Thoracic aorta (tissue), 2 donors: ENCODE data around the gene TBC1D8. TPM values are rescaled to one million over a fixed set of nuclear protein-coding genes. Genes with fewer than 3 reads are reported as not detected.
A peak's percentile ranks its signal among the peaks of the same experiment; 100 is the strongest.

Experiments used
- ATAC-seq: fragments of 150-250 bp; one replicate; pipeline ENCODE4 v1.8.0; 2017; ENCODE audit warnings: low read depth; ENCODE audit not compliant: insufficient number of reproducible peaks, low FRiP score
- DNase-seq: peaks from one replicate; pipeline ENCODE4 v3.0.0-alpha.2; 2020; ENCODE audit warnings: low spot score
- H3K27ac ChIP-seq, 2 donors: fragments of 200-600 bp; sonication (generic); 1 replicate in 1 of 2; 2 replicates in 1 of 2; pipeline ENCODE4 v1.5.1; 2016; ENCODE audit warnings: mild to moderate bottlenecking in 2 of 2, moderate library complexity in 2 of 2
- H3K27me3 ChIP-seq: fragments of 200-600 bp; sonication (generic); replicated peaks from 2 replicates; pipeline ENCODE4 v1.6.0; 2016; ENCODE audit warnings: mild to moderate bottlenecking; ENCODE audit not compliant: insufficient read depth
- H3K36me3 ChIP-seq: fragments of 200-600 bp; sonication (generic); one replicate; pipeline ENCODE4 v1.5.1; 2016
- H3K4me1 ChIP-seq, 2 donors: fragments of 200-600 bp; sonication (generic); 1 replicate in 1 of 2; 2 replicates in 1 of 2; pipeline versions ENCODE4 v1.5.1 to v1.6.0; 2016; ENCODE audit warnings: low read depth in 2 of 2, mild to moderate bottlenecking in 1 of 2; ENCODE audit not compliant: control insufficient read depth in 1 of 2
- H3K4me3 ChIP-seq: fragments of 200-600 bp; sonication (generic); 2 replicates; pipeline ENCODE4 v1.5.1; 2016; ENCODE audit warnings: mild to moderate bottlenecking
- H3K9me3 ChIP-seq: fragments of 200-600 bp; sonication (generic); 2 replicates; pipeline ENCODE4 v1.5.1; 2016
- total RNA-seq, 2 donors: library from RNA; depleted of rRNA; stranded (reverse); fragments of >200 nt; gene quantifications; one replicate each; pipeline versions ENCODE4 v1.1.0 to v1.2.3, GENCODE V29; 2016
- TF ChIP-seq, protein P1 (sequence below): fragments of 200-600 bp; sonication (generic); IDR thresholded peaks from one replicate; pipeline ENCODE4 v1.5.1; 2019; ENCODE audit warnings: antibody characterized with exemption

The TBC1D8 gene
- total RNA-seq, 2 donors from 2014 or later = 47.4 to 62.0 TPM

DNA sequence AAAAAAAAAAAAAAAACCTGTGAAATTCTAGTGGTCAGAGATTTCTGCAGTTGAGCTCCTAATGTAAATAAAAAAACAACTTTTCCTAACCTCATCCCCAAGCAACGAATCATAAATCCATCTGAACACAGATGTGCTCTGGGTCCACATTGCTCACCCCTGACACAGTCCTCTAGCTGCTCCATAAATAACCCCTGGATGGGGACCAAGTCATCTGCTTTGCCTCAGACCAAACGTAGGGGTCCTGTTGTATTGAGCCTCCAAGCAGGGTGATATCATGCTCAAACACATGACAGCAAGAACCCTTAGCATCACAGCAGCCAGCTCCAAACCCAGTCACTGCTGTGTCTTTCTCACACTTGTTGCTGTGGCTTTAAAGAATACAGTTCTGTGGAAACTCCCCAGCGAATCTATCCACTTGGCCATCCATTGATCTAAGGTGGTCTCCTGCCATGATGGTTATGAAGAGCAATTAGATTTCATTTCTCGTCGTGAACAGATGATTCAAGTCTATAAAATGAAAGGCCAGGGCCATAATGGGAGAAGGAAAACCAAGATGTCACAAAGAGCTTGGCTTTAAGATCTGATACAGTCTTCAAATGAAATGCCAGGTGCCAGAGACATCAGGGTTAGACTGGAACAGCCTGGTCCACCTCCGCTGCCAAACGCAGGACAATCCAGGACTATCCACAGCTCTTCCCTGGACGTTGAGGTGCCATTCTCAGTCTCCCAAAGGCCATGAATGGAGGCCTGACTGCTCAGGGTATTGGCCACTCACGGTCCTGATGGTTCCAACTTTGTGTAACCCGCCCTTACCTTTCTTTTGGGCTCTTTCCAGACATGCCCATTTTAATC lies 39.0 kb downstream of the TBC1D8 start:
- Histone ChIP-seq H3K36me3 (no peaks in the 10 kb centered on the region), H3K27me3 (no peaks in the 10 kb centered on the region), H3K27ac (no peak overlapping the region), H3K4me1 (peaks cover 18 to 55% of the 10 kb centered on the region in 2 donors), H3K4me3 (no peak overlapping the region), H3K9me3 (no peaks in the 10 kb centered on the region)
- TF ChIP-seq, protein P1, sequence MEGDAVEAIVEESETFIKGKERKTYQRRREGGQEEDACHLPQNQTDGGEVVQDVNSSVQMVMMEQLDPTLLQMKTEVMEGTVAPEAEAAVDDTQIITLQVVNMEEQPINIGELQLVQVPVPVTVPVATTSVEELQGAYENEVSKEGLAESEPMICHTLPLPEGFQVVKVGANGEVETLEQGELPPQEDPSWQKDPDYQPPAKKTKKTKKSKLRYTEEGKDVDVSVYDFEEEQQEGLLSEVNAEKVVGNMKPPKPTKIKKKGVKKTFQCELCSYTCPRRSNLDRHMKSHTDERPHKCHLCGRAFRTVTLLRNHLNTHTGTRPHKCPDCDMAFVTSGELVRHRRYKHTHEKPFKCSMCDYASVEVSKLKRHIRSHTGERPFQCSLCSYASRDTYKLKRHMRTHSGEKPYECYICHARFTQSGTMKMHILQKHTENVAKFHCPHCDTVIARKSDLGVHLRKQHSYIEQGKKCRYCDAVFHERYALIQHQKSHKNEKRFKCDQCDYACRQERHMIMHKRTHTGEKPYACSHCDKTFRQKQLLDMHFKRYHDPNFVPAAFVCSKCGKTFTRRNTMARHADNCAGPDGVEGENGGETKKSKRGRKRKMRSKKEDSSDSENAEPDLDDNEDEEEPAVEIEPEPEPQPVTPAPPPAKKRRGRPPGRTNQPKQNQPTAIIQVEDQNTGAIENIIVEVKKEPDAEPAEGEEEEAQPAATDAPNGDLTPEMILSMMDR = no peak
- ATAC-seq (no peak), DNase-seq (no peak)

DNA sequence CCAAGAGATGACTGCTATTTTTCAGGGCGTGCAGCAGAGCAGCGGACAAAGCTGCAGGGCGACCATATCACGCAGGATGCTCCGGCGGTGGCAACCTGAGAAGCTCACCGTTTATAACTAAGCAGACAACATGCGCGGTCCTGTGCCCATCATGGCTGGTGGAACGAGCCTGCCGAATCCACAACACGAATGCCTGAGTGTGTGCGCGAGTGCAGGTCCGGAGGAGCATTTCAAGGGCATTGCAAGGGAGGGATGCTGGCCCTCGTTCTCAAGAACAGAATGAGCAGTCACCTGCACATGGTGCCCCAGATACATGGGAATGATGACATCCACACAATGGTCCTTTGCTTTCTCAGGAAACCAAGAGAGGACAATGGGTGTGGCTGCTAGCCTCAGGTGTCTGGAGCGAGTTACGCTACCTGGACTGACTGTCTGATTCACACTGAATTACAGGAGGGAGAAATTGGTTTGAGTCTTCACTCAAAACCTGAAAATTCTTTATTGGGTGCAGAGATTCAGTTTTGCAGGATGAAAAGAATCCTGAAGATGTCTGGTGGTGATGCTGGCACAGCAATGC lies 39.8 kb downstream of the TBC1D8 start:
- DNase-seq = no peak
- no peak overlapping the region for H3K4me3 ChIP-seq
- H3K9me3 ChIP-seq = no peaks in the 10 kb centered on the region
- ATAC-seq = no peak
- TF ChIP-seq, protein P1 = no peak
- H3K27me3 ChIP-seq = no peaks in the 10 kb centered on the region
- no peak overlapping the region for H3K27ac ChIP-seq
- no peaks in the 10 kb centered on the region for H3K36me3 ChIP-seq
- H3K4me1 ChIP-seq = peaks cover 18 to 55% of the 10 kb centered on the region in 2 donors

DNA sequence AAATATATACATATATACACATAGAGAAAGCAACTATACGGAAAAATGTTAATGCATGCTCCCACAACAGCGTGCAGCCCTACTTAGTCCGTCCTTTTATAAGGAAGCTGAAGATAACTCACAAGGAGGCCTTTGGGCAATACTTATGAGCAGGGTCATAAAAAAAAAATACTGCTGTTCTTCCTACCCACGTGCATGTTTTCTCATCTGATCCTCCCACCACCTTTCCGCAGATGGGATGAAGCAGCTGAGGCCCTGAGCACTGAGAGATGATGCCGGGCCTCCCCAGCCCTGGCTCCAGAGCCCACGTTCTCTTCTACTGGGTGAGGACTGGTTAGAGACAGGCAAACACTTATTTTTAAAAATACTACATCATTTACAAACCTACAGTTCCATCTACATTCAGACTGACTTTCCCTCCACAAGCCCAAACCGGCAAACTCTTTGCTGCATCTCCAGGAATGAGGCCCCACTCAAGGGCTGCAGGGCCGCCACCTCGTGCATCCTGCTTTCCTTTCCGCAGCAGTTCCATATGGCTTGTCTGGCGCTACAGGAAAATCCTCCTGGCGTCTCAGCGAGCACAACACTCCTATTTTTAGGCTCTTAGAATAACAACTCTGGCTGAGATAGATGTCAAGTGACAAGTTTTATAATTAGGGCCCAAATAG lies 41.6 kb downstream of the TBC1D8 start:
- DNase-seq = no peak
- TF ChIP-seq, protein P1 = no peak
- peak overlapping the region; percentile 19 to 33 for H3K27ac ChIP-seq
- ATAC-seq = no peak
- no peak overlapping the region for H3K4me3 ChIP-seq
- H3K27me3 ChIP-seq = no peaks in the 10 kb centered on the region
- peaks cover 18 to 55% of the 10 kb centered on the region in 2 donors for H3K4me1 ChIP-seq
- H3K9me3 ChIP-seq = no peaks in the 10 kb centered on the region
- H3K36me3 ChIP-seq = no peaks in the 10 kb centered on the region

DNA sequence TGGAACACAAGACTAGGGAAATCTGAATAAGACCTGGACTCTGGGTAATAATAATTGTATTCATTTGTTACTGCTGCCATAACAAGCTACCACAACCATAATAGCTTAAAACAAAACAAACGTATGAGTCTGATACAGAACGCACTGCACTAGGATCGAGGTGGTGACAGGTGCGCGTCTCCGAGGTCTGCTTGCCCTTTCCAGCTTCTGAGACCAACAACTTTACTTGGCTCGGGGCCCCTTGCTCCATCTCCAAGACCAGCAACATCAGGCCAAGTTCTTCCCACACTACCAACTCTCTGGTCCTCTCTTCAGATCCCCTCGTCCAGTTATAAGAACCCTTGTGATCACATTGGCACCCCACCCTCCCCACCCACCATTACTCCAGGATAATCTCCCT lies 42.8 kb downstream of the TBC1D8 start:
- ATAC-seq = no peak
- no peak for DNase-seq
- Histone ChIP-seq H3K4me3 (no peak overlapping the region), H3K27ac (no peak overlapping the region), H3K9me3 (no peaks in the 10 kb centered on the region), H3K36me3 (no peaks in the 10 kb centered on the region), H3K4me1 (peaks cover 18 to 47% of the 10 kb centered on the region in 2 donors), H3K27me3 (no peaks in the 10 kb centered on the region)
- TF ChIP-seq, protein P1 = no peak

DNA sequence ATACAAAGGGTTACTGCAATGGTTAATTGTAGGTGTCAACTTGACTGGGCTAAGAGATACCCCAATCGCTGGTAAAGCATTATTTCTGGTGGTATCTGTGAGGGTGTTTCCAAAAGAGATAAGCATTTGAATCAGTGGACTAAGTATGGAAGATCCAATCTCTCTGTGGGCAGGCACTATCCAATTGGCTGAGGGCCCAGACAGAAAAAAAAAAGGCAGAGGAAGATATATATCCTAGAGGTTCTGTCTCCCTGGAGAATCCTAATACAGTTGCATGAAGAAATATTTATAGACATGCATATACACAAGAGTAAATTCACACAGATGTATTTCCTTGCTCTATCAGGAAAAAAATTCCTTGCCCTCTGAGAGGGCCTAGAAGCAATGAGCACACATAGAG lies 43.9 kb downstream of the TBC1D8 start:
- Histone ChIP-seq H3K4me1 (peaks cover 18 to 44% of the 10 kb centered on the region in 2 donors), H3K36me3 (no peaks in the 10 kb centered on the region), H3K9me3 (no peaks in the 10 kb centered on the region), H3K27me3 (no peaks in the 10 kb centered on the region), H3K4me3 (no peak overlapping the region), H3K27ac (no peak overlapping the region)
- TF ChIP-seq, protein P1 = no peak
- ATAC-seq = no peak
- DNase-seq = no peak
